ENCODE measurements around the gene UXT. TPM values are rescaled to one million over a fixed set of nuclear protein-coding genes. Genes with fewer than 3 reads are reported as not detected.

Gene UXT
- total RNA-seq, 2 experiments from 2014 or later: 188 to 197 TPM

DNA sequence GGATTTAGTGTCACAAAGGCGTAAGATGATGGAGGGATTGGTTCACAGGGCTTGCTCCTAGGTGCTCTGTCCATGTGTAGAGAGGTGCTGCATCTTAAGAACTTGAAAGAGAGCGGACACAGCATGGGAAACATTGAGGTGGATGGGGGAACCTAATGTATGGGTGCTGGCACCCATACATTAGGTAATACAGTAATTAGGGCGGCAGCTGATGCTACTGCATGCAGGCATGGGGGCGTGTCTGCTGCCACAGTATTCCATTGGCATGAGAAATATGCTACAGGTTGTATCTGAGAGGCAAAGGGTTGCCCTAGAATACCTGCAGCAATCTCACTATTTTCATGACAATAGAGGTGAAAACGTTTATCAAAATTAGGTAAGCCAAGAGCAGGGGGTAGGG lies 45.8 kb upstream of the UXT start:
- Mint-ChIP-seq H3K4me3 (no peak overlapping the region), H3K36me3 (ENCODE audit: low read depth) (no peaks in the 10 kb centered on the region), H3K9me3 (no peaks in the 10 kb centered on the region), H3K27ac (no peak overlapping the region), H3K4me1 (ENCODE audit: low read depth) (no peaks in the 10 kb centered on the region), H3K27me3 (peaks cover 4% of the 10 kb centered on the region)
- TF ChIP-seq, protein P1, sequence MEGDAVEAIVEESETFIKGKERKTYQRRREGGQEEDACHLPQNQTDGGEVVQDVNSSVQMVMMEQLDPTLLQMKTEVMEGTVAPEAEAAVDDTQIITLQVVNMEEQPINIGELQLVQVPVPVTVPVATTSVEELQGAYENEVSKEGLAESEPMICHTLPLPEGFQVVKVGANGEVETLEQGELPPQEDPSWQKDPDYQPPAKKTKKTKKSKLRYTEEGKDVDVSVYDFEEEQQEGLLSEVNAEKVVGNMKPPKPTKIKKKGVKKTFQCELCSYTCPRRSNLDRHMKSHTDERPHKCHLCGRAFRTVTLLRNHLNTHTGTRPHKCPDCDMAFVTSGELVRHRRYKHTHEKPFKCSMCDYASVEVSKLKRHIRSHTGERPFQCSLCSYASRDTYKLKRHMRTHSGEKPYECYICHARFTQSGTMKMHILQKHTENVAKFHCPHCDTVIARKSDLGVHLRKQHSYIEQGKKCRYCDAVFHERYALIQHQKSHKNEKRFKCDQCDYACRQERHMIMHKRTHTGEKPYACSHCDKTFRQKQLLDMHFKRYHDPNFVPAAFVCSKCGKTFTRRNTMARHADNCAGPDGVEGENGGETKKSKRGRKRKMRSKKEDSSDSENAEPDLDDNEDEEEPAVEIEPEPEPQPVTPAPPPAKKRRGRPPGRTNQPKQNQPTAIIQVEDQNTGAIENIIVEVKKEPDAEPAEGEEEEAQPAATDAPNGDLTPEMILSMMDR (IDR thresholded peaks at IDR 0.05): no peak
- CTCF ChIA-PET: no interaction called here
- Histone ChIP-seq H3K27ac (ENCODE audit: low read depth in 1 of 2, low read length in 2 of 2) (no peak overlapping the region), H3K4me3 (ENCODE audit: low read length) (no peak overlapping the region), H3K4me1 (ENCODE audit: insufficient read depth, low read length) (no peaks in the 10 kb centered on the region), H3K9me3 (ENCODE audit: control insufficient read depth in 1 of 2, insufficient read depth in 1 of 2, low read length in 2 of 2) (no peaks in the 10 kb centered on the region), H3K27me3 (ENCODE audit: control insufficient read depth in 1 of 2, insufficient read depth in 2 of 2, low read length in 2 of 2) (no peaks in the 10 kb centered on the region), H3K36me3 (ENCODE audit: insufficient read depth, low read length) (no peaks in the 10 kb centered on the region)
- ATAC-seq (ENCODE audit: poor library complexity): no peak
- intact Hi-C loops (cut with DNase I, micrococcal nuclease): no loop called here
- POLR2A ChIA-PET: no interaction called here
- DNase-seq: no peak

DNA sequence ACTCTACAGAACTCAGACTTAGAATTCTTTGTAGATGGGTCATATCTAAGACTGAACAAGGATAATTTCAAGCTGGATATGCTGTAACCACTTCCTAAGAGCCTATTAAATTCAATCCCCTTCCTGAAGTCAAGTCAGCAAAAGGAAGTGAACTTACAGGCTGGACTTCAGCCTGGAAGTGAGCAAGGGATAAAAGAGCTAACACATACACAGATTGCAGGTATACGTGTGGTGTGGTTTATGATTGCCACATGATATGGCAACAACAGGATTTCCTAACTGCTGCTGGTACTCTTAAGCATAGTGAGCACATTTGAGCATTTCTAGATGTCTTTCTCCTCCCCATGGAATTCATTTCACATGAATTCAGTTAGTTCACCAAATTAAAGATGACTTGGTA lies 38.2 kb upstream of the UXT start:
- ChIA-PET CTCF (no interaction called here), POLR2A (no interaction called here)
- intact Hi-C loops (cut with DNase I, micrococcal nuclease): no loop called here
- no peak for ATAC-seq (ENCODE audit: poor library complexity)
- no peak overlapping the region for H3K27ac ChIP-seq (ENCODE audit: low read depth in 1 of 2, low read length in 2 of 2)
- TF ChIP-seq, protein P1 (IDR thresholded peaks at IDR 0.05): no peak
- H3K36me3 Mint-ChIP-seq (ENCODE audit: low read depth): no peaks in the 10 kb centered on the region
- H3K27ac Mint-ChIP-seq: no peak overlapping the region
- peaks cover 0 to 6% of the 10 kb centered on the region in 2 experiments for H3K27me3 ChIP-seq (ENCODE audit: control insufficient read depth in 1 of 2, insufficient read depth in 2 of 2, low read length in 2 of 2)
- H3K9me3 Mint-ChIP-seq: no peaks in the 10 kb centered on the region
- no peaks in the 10 kb centered on the region for H3K4me1 ChIP-seq (ENCODE audit: insufficient read depth, low read length)
- H3K36me3 ChIP-seq (ENCODE audit: insufficient read depth, low read length): no peaks in the 10 kb centered on the region
- H3K9me3 ChIP-seq (ENCODE audit: control insufficient read depth in 1 of 2, insufficient read depth in 1 of 2, low read length in 2 of 2): no peaks in the 10 kb centered on the region
- H3K27me3 Mint-ChIP-seq: no peaks in the 10 kb centered on the region
- H3K4me3 ChIP-seq (ENCODE audit: low read length): no peak overlapping the region
- H3K4me1 Mint-ChIP-seq (ENCODE audit: low read depth): no peaks in the 10 kb centered on the region
- no peak overlapping the region for H3K4me3 Mint-ChIP-seq
- no peak for DNase-seq

DNA sequence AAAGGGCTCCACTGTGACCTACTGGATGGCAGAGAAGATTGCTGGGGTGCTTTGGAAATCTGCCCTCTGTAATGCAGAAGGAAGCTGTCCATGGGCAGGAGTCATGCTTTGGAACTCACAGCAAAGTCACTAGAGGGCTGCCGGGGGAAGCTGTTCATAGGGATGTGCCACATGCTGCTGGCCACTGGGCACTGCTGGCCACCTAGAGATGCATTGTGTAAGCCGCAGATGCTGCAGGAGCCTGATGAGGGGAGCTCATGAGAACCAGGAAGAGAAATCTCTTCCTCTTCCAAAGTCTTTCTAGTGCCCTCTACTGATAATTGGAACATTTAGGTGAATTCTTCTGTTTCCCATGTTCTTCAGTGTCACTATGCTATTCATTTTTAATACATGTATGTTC lies 31.2 kb upstream of the UXT start:
- intact Hi-C loops (cut with DNase I, micrococcal nuclease): no loop called here
- Mint-ChIP-seq H3K4me3 (no peak overlapping the region), H3K36me3 (ENCODE audit: low read depth) (no peaks in the 10 kb centered on the region)

More for the DNA sequence above, 31.2 kb upstream of the UXT start:
- Histone ChIP-seq H3K27ac (ENCODE audit: low read depth in 1 of 2, low read length in 2 of 2) (no peak overlapping the region), H3K4me1 (ENCODE audit: insufficient read depth, low read length) (no peaks in the 10 kb centered on the region), H3K4me3 (ENCODE audit: low read length) (no peak overlapping the region), H3K27me3 (ENCODE audit: control insufficient read depth in 1 of 2, insufficient read depth in 2 of 2, low read length in 2 of 2) (peaks cover 0 to 3% of the 10 kb centered on the region in 2 experiments), H3K36me3 (ENCODE audit: insufficient read depth, low read length) (no peaks in the 10 kb centered on the region), H3K9me3 (ENCODE audit: control insufficient read depth in 1 of 2, insufficient read depth in 1 of 2, low read length in 2 of 2) (no peaks in the 10 kb centered on the region)
- ChIA-PET CTCF (no interaction called here), POLR2A (no interaction called here)
- ATAC-seq (ENCODE audit: poor library complexity) (no peak), DNase-seq (peak in 1 of 14 experiments; percentile 0)
- TF ChIP-seq, protein P1 (IDR thresholded peaks at IDR 0.05): no peak
- no peak overlapping the region for H3K27ac Mint-ChIP-seq
- no peaks in the 10 kb centered on the region for H3K9me3 Mint-ChIP-seq
- no peaks in the 10 kb centered on the region for H3K4me1 Mint-ChIP-seq (ENCODE audit: low read depth)
- peaks cover 4% of the 10 kb centered on the region for H3K27me3 Mint-ChIP-seq

All from CD4-positive, alpha-beta T cell (primary cell).